A673 (cell line): ENCODE results near the gene HES2.

ENCODE experiments used
- CTCF ChIP-seq: fragments of 300-800, 200-600 bp; sonication (generic); conservative IDR thresholded peaks from 2 replicates; pipeline ENCODE4 v1.5.1; 2017; ENCODE audit warnings: low read depth, mild to moderate bottlenecking, antibody characterized with exemption, low read length, moderate library complexity, mixed read lengths
- EZH2 ChIP-seq: fragments of 200-600 bp; sonication (generic); IDR thresholded peaks from 2 replicates; pipeline ENCODE4 v1.6.1; 2017; ENCODE audit warnings: borderline replicate concordance, low read depth, mild to moderate bottlenecking, mixed read lengths, antibody characterized with exemption, low read length; ENCODE audit not compliant: poor library complexity, severe bottlenecking

GRCh38 chr1:6445062-6445763, 25.5 kb upstream of the HES2 start:
- TF ChIP-seq CTCF (no peak), EZH2 (no peak)
